GM12874 (cell line): ENCODE data around the gene PER3.
A peak's percentile ranks its signal among the peaks of the same experiment; 100 is the strongest.

Experiments
- CTCF ChIP-seq: IDR thresholded peaks from 2 replicates; pipeline ENCODE4 v1.5.1; 2011; ENCODE audit warnings: low read depth, mild to moderate bottlenecking, control low read depth, low read length, moderate library complexity; ENCODE audit not compliant: insufficient read depth

The PER3 gene

GRCh38 chr1:7752512-7753417 is 31.3 kb upstream of the PER3 start:
- peak; percentile 56 for TF ChIP-seq CTCF

- TF ChIP-seq CTCF = no peak
Observed at GRCh38 chr1:7753641-7754040, 30.4 kb upstream of the PER3 start.

GRCh38 chr1:7754234-7754633 is 29.9 kb upstream of the PER3 start:
- no peak for TF ChIP-seq CTCF

- peak; percentile 32; the same call in 1 of the 2 replicates for TF ChIP-seq CTCF
Observed at GRCh38 chr1:7755448-7755847, 28.6 kb upstream of the PER3 start.

- no peak for TF ChIP-seq CTCF
Observed at GRCh38 chr1:7760245-7760644, 23.8 kb upstream of the PER3 start.

GRCh38 chr1:7761103-7761502 is 23.0 kb upstream of the PER3 start:
- TF ChIP-seq CTCF = no peak

GRCh38 chr1:7767176-7767575 is 16.9 kb upstream of the PER3 start:
- no peak for TF ChIP-seq CTCF
